Left ventricle myocardium inferior (tissue), 1 donor: ENCODE data around the gene LDAH. TPM values are rescaled to one million over a fixed set of nuclear protein-coding genes. Genes with fewer than 3 reads are reported as not detected.

ENCODE experiments used
- DNase-seq: peaks from one replicate; pipeline ENCODE4 v3.0.0-alpha.2; 2020
- H3K27ac ChIP-seq: fragments of 200-600 bp; replicated peaks from 2 replicates; pipeline ENCODE4 v1.8.0; 2021
- H3K27me3 ChIP-seq: fragments of 200-600 bp; 2 replicates; pipeline ENCODE4 v1.8.0; 2021; ENCODE audit warnings: low read depth
- H3K36me3 ChIP-seq: fragments of 200-600 bp; 2 replicates; pipeline ENCODE4 v1.8.0; 2021
- H3K4me1 ChIP-seq: fragments of 200-600 bp; 2 replicates; pipeline ENCODE4 v1.8.0; 2021
- H3K4me3 ChIP-seq: fragments of 200-600 bp; 2 replicates; pipeline ENCODE4 v1.8.0; 2021; ENCODE audit warnings: mild to moderate bottlenecking, moderate library complexity
- H3K9me3 ChIP-seq: fragments of 200-600 bp; replicated peaks from 2 replicates; pipeline ENCODE4 v1.8.0; 2021
- intact Hi-C: fragments of 100-400 bp; cut with micrococcal nuclease; formaldehyde crosslinking; loops from one replicate; pipeline ENCODE4 v1.11.0; 2022
- total RNA-seq: library from RNA; stranded (reverse); fragmentation: NEBNext Ultra II Directional; extraction: Animal tissue kit (Norgen Biotek cat#: 25700); gene quantifications from one replicate; pipeline ENCODE4 v1.2.1, GENCODE V29; 2021
- TF ChIP-seq, protein P1 (sequence below): fragments of 200-600 bp; IDR thresholded peaks from 2 replicates; pipeline ENCODE4 v1.8.0; 2021; ENCODE audit warnings: antibody characterized with exemption, mild to moderate bottlenecking, borderline replicate concordance
- donor health status: DM: no; HTN: yes; CAD: no; lungs with severe emphysema.

The LDAH gene
- total RNA-seq, 1 donor from 2014 or later = 8.5 TPM

DNA sequence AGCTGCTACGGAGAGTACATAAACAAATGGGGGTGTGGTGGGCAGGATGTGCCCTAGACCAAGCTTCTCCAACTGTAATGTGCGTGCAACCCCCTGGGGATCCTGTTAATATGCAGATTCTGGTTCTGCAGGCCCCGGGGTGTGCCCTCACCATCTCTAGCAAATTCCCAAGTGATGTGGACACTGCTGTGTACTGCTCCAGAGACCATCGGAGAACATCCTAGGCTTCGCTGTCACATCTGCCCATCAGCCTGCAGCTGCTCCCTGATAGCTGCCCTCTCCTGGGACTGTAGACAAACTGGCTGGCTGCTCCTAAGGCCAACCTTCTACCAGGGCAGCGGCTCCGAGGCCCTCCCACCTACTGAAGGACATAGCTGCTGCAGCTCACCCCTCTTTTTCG is 175.2 kb downstream of the LDAH start:
- Histone ChIP-seq H3K27ac (no peak overlapping the region), H3K4me1 (peaks cover 44% of the 10 kb centered on the region), H3K27me3 (no peaks in the 10 kb centered on the region), H3K4me3 (no peak overlapping the region), H3K36me3 (peaks cover 28% of the 10 kb centered on the region), H3K9me3 (no peaks in the 10 kb centered on the region)
- TF ChIP-seq, protein P1, sequence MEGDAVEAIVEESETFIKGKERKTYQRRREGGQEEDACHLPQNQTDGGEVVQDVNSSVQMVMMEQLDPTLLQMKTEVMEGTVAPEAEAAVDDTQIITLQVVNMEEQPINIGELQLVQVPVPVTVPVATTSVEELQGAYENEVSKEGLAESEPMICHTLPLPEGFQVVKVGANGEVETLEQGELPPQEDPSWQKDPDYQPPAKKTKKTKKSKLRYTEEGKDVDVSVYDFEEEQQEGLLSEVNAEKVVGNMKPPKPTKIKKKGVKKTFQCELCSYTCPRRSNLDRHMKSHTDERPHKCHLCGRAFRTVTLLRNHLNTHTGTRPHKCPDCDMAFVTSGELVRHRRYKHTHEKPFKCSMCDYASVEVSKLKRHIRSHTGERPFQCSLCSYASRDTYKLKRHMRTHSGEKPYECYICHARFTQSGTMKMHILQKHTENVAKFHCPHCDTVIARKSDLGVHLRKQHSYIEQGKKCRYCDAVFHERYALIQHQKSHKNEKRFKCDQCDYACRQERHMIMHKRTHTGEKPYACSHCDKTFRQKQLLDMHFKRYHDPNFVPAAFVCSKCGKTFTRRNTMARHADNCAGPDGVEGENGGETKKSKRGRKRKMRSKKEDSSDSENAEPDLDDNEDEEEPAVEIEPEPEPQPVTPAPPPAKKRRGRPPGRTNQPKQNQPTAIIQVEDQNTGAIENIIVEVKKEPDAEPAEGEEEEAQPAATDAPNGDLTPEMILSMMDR = no peak
- no peak for DNase-seq
- intact Hi-C loops = no loop called here

DNA sequence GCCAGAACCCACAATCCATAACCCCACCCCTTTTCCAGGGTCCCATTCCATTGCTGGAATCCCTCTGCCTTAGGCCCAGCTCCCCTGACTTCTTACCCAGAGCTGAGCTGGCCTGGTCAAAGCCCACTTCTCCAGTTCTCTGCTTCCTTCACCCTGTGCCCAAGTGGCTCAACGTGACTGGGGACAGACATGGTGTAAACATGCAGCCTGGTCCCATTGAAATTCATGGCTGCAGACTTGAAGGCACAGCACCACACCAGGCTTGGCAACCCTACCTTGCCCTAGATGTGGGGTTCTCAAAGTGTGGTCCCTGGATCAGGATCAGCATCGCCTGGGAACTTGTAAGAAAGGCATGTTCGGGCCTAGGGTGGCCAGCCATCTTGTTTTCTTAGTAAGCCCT is 175.7 kb downstream of the LDAH start:
- DNase-seq = no peak
- intact Hi-C loops = no loop called here
- Histone ChIP-seq H3K27ac (no peak overlapping the region), H3K9me3 (no peaks in the 10 kb centered on the region), H3K4me1 (peaks cover 49% of the 10 kb centered on the region), H3K27me3 (no peaks in the 10 kb centered on the region), H3K4me3 (no peak overlapping the region), H3K36me3 (peaks cover 30% of the 10 kb centered on the region)
- TF ChIP-seq, protein P1 = no peak

DNA sequence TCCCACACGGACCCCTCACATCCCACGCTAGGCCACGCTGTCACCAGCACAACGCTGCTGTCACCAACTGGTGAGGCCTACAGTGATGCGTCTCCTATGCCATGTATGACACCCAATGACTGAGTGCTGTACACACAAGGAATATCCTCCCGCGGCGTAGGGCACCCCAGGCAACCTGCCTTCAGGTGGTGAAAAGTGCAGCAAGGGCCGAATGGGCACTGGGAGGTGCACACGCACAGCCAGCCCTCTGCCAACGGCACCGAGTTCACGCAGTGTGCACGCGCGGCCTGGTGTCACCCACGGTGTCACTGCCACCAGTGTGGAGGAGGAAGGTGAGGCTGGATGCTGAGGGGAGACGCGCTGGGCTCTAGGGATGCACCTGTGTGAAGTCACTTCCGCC is 176.5 kb downstream of the LDAH start:
- TF ChIP-seq, protein P1 = no peak

DNA sequence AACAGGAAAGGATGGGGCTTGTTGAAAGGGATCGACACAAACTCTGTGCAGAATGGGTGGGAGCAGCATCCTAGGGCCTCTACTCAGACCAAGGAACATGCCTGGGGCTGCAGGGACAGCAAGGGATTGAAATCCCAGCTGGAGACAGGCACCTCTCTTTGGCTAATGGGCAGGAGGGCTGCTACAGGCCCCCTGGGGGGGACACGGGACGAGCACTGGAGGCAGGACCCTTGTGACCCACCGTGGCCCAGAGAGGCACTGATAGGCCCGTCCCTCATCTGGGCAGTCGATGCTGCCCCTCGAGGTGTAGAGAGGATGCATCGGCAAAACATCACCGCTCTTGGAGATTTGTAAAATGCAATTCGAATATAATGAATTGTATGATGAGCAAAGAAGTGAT is 177.1 kb downstream of the LDAH start:
- H3K27me3 ChIP-seq = no peaks in the 10 kb centered on the region
- DNase-seq = peak; percentile 10
- H3K9me3 ChIP-seq = no peaks in the 10 kb centered on the region
- TF ChIP-seq, protein P1 = no peak
- H3K27ac ChIP-seq = no peak overlapping the region
- intact Hi-C loops = no loop called here
- H3K36me3 ChIP-seq = peaks cover 30% of the 10 kb centered on the region
- peaks cover 56% of the 10 kb centered on the region for H3K4me1 ChIP-seq
- H3K4me3 ChIP-seq = no peak overlapping the region

More for the DNA sequence above, 176.5 kb downstream of the LDAH start:
- H3K27me3 ChIP-seq = no peaks in the 10 kb centered on the region
- peaks cover 53% of the 10 kb centered on the region for H3K4me1 ChIP-seq
- H3K9me3 ChIP-seq = no peaks in the 10 kb centered on the region
- H3K36me3 ChIP-seq = peaks cover 30% of the 10 kb centered on the region
- H3K27ac ChIP-seq = no peak overlapping the region
- intact Hi-C loops = no loop called here
- H3K4me3 ChIP-seq = no peak overlapping the region
- peak; percentile 7 for DNase-seq

DNA sequence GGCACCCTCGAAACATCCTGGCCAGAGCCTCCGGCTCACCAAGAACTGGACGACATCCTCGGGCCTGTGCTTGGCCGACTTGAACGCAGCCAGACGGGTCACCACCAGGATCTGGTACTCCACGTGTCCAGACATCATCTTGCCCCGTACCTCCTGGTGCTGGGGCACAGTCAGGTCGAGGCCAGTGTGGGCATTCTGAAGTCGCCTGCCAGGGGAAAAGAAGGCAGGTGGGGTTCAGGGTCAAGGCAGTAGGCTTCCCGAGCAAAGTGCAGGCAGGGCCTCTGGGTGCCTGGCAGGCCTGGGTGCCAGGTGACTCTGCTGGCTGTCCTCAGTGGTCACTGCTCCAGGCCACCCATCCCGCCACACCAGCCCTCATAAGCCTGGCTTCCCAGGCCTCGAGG is 177.6 kb downstream of the LDAH start:
- Histone ChIP-seq H3K9me3 (no peaks in the 10 kb centered on the region), H3K27ac (no peak overlapping the region), H3K36me3 (peaks cover 34% of the 10 kb centered on the region), H3K4me3 (no peak overlapping the region), H3K4me1 (peaks cover 56% of the 10 kb centered on the region), H3K27me3 (no peaks in the 10 kb centered on the region)
- peak; percentile 12 for DNase-seq
- intact Hi-C loops = no loop called here
- TF ChIP-seq, protein P1 = no peak

DNA sequence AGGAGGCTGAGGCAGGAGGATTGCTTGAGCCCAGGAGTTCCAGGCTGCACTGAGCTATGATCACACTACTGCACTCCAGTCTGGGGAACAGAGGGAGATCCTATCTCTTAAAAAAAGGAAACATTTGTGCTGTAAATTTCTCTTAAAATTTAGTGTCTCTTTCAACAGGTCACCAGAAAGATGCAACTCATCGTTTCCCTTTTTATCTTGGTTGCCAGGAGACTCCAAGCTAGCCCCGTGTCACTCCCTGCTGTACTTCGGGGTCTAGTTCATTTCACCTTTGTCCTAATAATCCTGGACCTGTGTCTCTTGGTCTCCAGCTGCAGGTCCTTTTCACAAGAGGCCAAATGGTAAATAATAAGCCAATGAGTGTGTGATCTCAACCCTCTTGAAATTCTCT is 179.1 kb downstream of the LDAH start:
- H3K27ac ChIP-seq = no peak overlapping the region
- H3K4me3 ChIP-seq = no peak overlapping the region
- TF ChIP-seq, protein P1 = no peak
- no peaks in the 10 kb centered on the region for H3K27me3 ChIP-seq
- peaks cover 40% of the 10 kb centered on the region for H3K36me3 ChIP-seq
- no peaks in the 10 kb centered on the region for H3K9me3 ChIP-seq
- intact Hi-C loops = loop anchor here (2.0 kb wide), 1 partner anchor 201 kb away; no protein-coding TSS in a partner anchor
- peaks cover 56% of the 10 kb centered on the region for H3K4me1 ChIP-seq
- DNase-seq = no peak
